A172 (cell line): ENCODE measurements around the gene TSHZ3. TPM values are rescaled to one million over a fixed set of nuclear protein-coding genes. Genes with fewer than 3 reads are reported as not detected.

ENCODE experiments used
- DNase-seq: peaks from one replicate; pipeline ENCODE4 v3.0.0-alpha.2; 2015; ENCODE audit warnings: low spot score
- total RNA-seq: library from RNA; depleted of rRNA; stranded (reverse); fragments of >200 nt; shearing (Covaris generic); gene quantifications from 2 replicates; pipeline ENCODE4 v1.2.3, GENCODE V29; 2014

The TSHZ3 gene
- total RNA-seq, 1 experiment from 2014 or later = 4.7 TPM

GRCh38 chr19:31354799-31355664, 5.8 kb upstream of the TSHZ3 start:
- no peak for DNase-seq

- DNase-seq = no peak
These were observed 5.1 kb upstream of the TSHZ3 start for GRCh38 chr19:31354316-31354715.

- DNase-seq = no peak
These were observed 4.6 kb upstream of the TSHZ3 start for GRCh38 chr19:31353833-31354232.

GRCh38 chr19:31352782-31353651, 3.8 kb upstream of the TSHZ3 start:
- no peak for DNase-seq

- DNase-seq = no peak
These were observed 3.1 kb upstream of the TSHZ3 start for GRCh38 chr19:31352296-31352781.

- DNase-seq = no peak
These were observed 2.6 kb upstream of the TSHZ3 start for GRCh38 chr19:31351855-31352195.

GRCh38 chr19:31351056-31351854, 2.0 kb upstream of the TSHZ3 start:
- peak; percentile 40 for DNase-seq

GRCh38 chr19:31350693-31351055, 1.4 kb upstream of the TSHZ3 start:
- DNase-seq = no peak

GRCh38 chr19:31350033-31350692, 927 bp upstream of the TSHZ3 start:
- no peak for DNase-seq

- peak; percentile 15 for DNase-seq
These were observed 616 bp downstream of the TSHZ3 start for GRCh38 chr19:31348481-31349159.

GRCh38 chr19:31347828-31348392, 1.3 kb downstream of the TSHZ3 start:
- DNase-seq = no peak

- DNase-seq = no peak
These were observed 1.9 kb downstream of the TSHZ3 start for GRCh38 chr19:31347354-31347753.

- no peak for DNase-seq
These were observed 2.8 kb downstream of the TSHZ3 start for GRCh38 chr19:31346184-31347059.

GRCh38 chr19:31344403-31344802, 4.8 kb downstream of the TSHZ3 start:
- DNase-seq = no peak

- DNase-seq = no peak
These were observed 6.3 kb downstream of the TSHZ3 start for GRCh38 chr19:31342926-31343325.

- DNase-seq = peak; percentile 78
These were observed 8.9 kb downstream of the TSHZ3 start for GRCh38 chr19:31340042-31341025.

- no peak for DNase-seq
These were observed 9.8 kb downstream of the TSHZ3 start for GRCh38 chr19:31339411-31339810.
